Heart left ventricle (tissue), 13 donors: ENCODE results near the gene APOD.
"Not testable (repeated sequence)": the region's sequence is repeated elsewhere in the genome, so short reads cannot be mapped to it uniquely, and the experiment has no call there.

Experiments
- POLR2A ChIP-seq, 2 donors: fragments of 450-650 bp; IDR thresholded peaks; one replicate each; pipeline ENCODE4 v1.6.1; 2017; ENCODE audit warnings: antibody characterized with exemption in 2 of 2, mild to moderate bottlenecking in 2 of 2, moderate library complexity in 2 of 2
- TF ChIP-seq, protein P1 (sequence below), 12 donors: fragments of 200-600 bp; sonication (generic) in 4 of 12; IDR thresholded peaks; one replicate each; pipeline versions ENCODE4 v1.5.0 to v1.8.0; 2018 to 2022; ENCODE audit warnings: antibody characterized with exemption in 12 of 12, mild to moderate bottlenecking in 5 of 12
- donor health status: ischemic (EF 13 %, LVEDD 7.1; RV severe dilation, severe dysfunction).
- donor health status: DM: no; HTN: yes; CAD: no.
- donor health status: DM: no; HTN: no; CAD: no.
- donor health status: ischemic (EF 25% LVEDD 6.9; RV normal size, moderate dysfunction).
- donor health status: ischemic (EF 25% LVEDD 5.7; RV mildly dilated, moderate dysfunction).
- donor health status: ischemic (EF 35%, LVEDD 5.7; RV mildly dilated, moderate dysfunction).
- donor health status: nonischemic (EF 11% LVEDD 7.7; RV severe dilation, severe dysfunction).
- donor health status: DM: yes; HTN: yes; CAD: no.
- donor health status: PGD.
- donor health status: ischemic (EF 29% LVEDD 5.4; RV normal size, mild dysfunction).
- donor health status: nonischemic (EF 23%, LVEDD 6.1; RV moderate dilation, normal function).

- TF ChIP-seq, protein P1, sequence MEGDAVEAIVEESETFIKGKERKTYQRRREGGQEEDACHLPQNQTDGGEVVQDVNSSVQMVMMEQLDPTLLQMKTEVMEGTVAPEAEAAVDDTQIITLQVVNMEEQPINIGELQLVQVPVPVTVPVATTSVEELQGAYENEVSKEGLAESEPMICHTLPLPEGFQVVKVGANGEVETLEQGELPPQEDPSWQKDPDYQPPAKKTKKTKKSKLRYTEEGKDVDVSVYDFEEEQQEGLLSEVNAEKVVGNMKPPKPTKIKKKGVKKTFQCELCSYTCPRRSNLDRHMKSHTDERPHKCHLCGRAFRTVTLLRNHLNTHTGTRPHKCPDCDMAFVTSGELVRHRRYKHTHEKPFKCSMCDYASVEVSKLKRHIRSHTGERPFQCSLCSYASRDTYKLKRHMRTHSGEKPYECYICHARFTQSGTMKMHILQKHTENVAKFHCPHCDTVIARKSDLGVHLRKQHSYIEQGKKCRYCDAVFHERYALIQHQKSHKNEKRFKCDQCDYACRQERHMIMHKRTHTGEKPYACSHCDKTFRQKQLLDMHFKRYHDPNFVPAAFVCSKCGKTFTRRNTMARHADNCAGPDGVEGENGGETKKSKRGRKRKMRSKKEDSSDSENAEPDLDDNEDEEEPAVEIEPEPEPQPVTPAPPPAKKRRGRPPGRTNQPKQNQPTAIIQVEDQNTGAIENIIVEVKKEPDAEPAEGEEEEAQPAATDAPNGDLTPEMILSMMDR (IDR thresholded peaks at IDR 0.05) = not testable (repeated sequence)
- TF ChIP-seq POLR2A (IDR thresholded peaks at IDR 0.05) = not testable (repeated sequence)
These were observed 45.9 kb upstream of the APOD start for GRCh38 chr3:195629682-195630081.
